ENCODE measurements around the gene CCR8.

CCR8 gene

DNA sequence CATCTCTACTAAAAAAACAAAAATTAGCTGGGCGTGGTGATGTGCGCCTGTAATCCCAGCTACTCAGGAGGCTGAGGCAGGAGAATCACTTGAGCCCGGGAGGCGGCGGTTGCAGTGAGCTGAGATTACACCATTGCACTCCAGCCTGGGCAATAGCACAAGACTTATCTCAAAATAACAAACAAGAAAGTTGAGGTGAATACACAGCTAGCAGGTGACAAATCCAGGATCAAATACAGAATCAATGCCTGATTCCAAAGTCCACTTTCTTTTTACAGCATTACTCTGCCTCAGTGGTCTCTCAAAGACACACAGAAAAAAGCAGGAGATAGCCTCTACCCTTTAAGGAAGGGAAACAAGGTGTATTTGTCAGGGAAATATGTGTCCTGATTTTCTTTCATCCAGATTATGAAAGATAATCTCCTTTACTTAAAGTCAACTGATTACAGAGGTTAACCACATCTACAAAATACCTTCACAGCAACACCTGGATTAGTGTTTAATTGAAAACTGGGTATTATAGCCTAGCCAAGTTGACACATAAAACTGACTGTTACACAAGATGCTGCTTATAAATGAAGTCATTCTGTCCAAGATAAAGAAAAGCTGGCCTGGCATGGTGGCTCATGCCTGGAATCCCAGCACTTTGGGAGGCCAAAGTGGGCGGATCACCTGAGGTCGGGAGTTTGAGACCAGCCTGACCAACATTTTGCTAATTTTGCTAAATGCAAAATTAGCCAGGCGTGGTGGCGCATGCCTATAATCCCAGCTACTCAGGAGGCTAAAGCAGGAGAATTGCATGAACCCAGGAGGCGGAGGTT is 49.7 kb downstream of the CCR8 start:
- no peaks in the 10 kb centered on the region for H3K36me3 ChIP-seq (ENCODE audit: control insufficient read depth, insufficient read depth, low read length)
- no peaks in the 10 kb centered on the region for H3K9me3 ChIP-seq (ENCODE audit: control insufficient read depth, low read length)
- 90 to 91% methylated on average over 8 to 9 of the region's 10 CpGs for WGBS, 2 experiments (ENCODE audit: insufficient coverage in 2 of 2)
- H3K27ac ChIP-seq (ENCODE audit: low read depth, low read length, severe bottlenecking): no peak overlapping the region
- no peak overlapping the region for H3K4me3 ChIP-seq (ENCODE audit: extremely low read depth, insufficient read depth, low read length, poor library complexity, severe bottlenecking)
- H3K4me1 ChIP-seq (ENCODE audit: control insufficient read depth, insufficient read depth, low read length, poor library complexity, severe bottlenecking): peaks cover 8% of the 10 kb centered on the region

DNA sequence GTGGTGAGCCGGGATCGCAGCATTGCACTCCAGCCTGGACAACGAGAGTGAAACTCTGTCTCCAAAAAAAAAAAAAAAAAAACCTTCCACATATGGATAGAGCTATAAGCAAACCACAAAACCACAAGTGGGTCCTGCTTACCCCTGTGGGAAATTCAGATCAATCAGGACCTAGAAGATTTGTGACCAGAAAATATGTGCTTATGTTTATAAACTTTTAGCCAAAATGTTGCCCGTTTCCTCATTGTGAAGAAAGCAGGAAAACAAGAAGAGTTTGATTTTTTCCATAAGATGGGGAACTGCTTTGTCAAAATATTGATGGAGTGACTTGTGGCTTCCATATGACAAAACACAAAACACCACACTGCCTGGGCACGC is 50.3 kb downstream of the CCR8 start:
- H3K36me3 ChIP-seq (ENCODE audit: control insufficient read depth, insufficient read depth, low read length): no peaks in the 10 kb centered on the region

DNA sequence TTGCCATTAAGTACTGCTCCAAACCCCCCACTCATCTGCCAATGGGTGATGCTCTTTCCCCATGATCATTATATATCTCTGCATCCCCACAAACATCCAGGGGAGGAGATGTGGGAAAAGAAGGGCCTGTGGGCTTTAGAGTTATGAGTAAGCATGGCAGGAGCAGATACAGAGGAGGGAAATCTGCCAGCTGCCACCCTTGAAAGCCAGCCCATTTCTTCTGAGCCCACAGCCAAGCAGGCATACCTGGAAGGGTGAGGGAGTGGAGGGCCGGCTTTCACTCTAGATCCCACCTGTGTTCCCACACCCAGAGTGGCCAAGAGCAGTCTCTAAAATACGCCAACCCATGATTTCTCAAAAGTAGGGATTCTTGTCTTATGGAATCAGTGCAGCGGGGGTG is 51.9 kb downstream of the CCR8 start:
- Histone ChIP-seq H3K27ac (ENCODE audit: low read depth, low read length, severe bottlenecking) (no peak overlapping the region), H3K36me3 (ENCODE audit: control insufficient read depth, insufficient read depth, low read length) (peaks cover 2% of the 10 kb centered on the region), H3K9me3 (ENCODE audit: control insufficient read depth, low read length) (no peaks in the 10 kb centered on the region), H3K4me1 (ENCODE audit: control insufficient read depth, insufficient read depth, low read length, poor library complexity, severe bottlenecking) (peaks cover 12% of the 10 kb centered on the region), H3K4me3 (ENCODE audit: extremely low read depth, insufficient read depth, low read length, poor library complexity, severe bottlenecking) (no peak overlapping the region)
- WGBS, 2 experiments (ENCODE audit: insufficient coverage in 2 of 2): 86 to 100% methylated on average over 1 to 2 of the region's 3 CpGs

More for the DNA sequence above, 50.3 kb downstream of the CCR8 start:
- Histone ChIP-seq H3K4me1 (ENCODE audit: control insufficient read depth, insufficient read depth, low read length, poor library complexity, severe bottlenecking) (peaks cover 8% of the 10 kb centered on the region), H3K4me3 (ENCODE audit: extremely low read depth, insufficient read depth, low read length, poor library complexity, severe bottlenecking) (no peak overlapping the region), H3K9me3 (ENCODE audit: control insufficient read depth, low read length) (no peaks in the 10 kb centered on the region), H3K27ac (ENCODE audit: low read depth, low read length, severe bottlenecking) (no peak overlapping the region)
- WGBS, 2 experiments (ENCODE audit: insufficient coverage in 2 of 2): 80 to 94% methylated on average over 1 to 5 of the region's 5 CpGs
